Stomach (tissue), 4 donors: ENCODE measurements around the gene BRCA2.

ENCODE experiments used
- CTCF ChIP-seq, 7 experiments: fragments of 450-650 bp in 4 of 7; fragments of 200-600 bp in 3 of 7; sonication (generic) in 3 of 7; IDR thresholded peaks; one replicate each; pipeline ENCODE4 v1.5.1; 2016 to 2019; ENCODE audit warnings: antibody characterized with exemption in 7 of 7, control low read depth in 2 of 7, mild to moderate bottlenecking in 1 of 7
- EP300 ChIP-seq: sonication (generic); formaldehyde crosslinking; IDR thresholded peaks from one replicate; pipeline ENCODE4 v1.6.1; 2017; ENCODE audit warnings: antibody characterized with exemption
- POLR2A ChIP-seq, 4 donors: fragments of 450-650 bp; IDR thresholded peaks; one replicate each; pipeline ENCODE4 v1.6.1; 2016; ENCODE audit warnings: antibody characterized with exemption in 4 of 4, control low read depth in 2 of 4, mild to moderate bottlenecking in 1 of 4, moderate library complexity in 1 of 4
- POLR2AphosphoS5 ChIP-seq, 3 donors: sonication (generic); formaldehyde crosslinking; IDR thresholded peaks; one replicate each; pipeline ENCODE4 v1.6.1; 2016; ENCODE audit warnings: antibody characterized with exemption in 3 of 3

- TF ChIP-seq EP300 (no peak), CTCF (IDR thresholded peaks at IDR 0.05) (no peak), POLR2A (IDR thresholded peaks at IDR 0.05) (no peak), POLR2AphosphoS5 (IDR thresholded peaks at IDR 0.05) (no peak)
Measured at GRCh38 chr13:32278426-32278825, 36.9 kb upstream of the BRCA2 start.
